Neutrophil (primary cell): ENCODE data around the gene SGK1.

Experiments
- H3K27ac ChIP-seq: fragments of 200-600 bp; sonication (generic); 2 replicates; pipeline ENCODE4 v1.5.1; 2016; ENCODE audit warnings: mild to moderate bottlenecking, moderate library complexity
- H3K27me3 ChIP-seq: fragments of 200-600 bp; sonication (generic); 2 replicates; pipeline ENCODE4 v1.6.0; 2016; ENCODE audit warnings: mild to moderate bottlenecking
- H3K36me3 ChIP-seq: fragments of 200-600 bp; sonication (generic); 2 replicates; pipeline ENCODE4 v1.5.1; 2017
- H3K4me1 ChIP-seq, 2 experiments: fragments of 200-600 bp in 1 of 2; sonication (generic) in 1 of 2; 1 replicate in 1 of 2; 2 replicates in 1 of 2; pipeline versions ENCODE4 v1.5.1 to v1.6.1; 2013 to 2016; ENCODE audit warnings: low read depth in 1 of 2, low read length in 1 of 2, mild to moderate bottlenecking in 1 of 2, moderate library complexity in 1 of 2; ENCODE audit not compliant: control insufficient read depth in 1 of 2, insufficient read depth in 1 of 2
- H3K4me3 ChIP-seq, 2 experiments: fragments of 200-600 bp in 1 of 2; sonication (generic) in 1 of 2; 1 replicate in 1 of 2; 2 replicates in 1 of 2; pipeline ENCODE4 v1.5.1; 2013 to 2016; ENCODE audit warnings: low read depth in 1 of 2, low read length in 1 of 2, mild to moderate bottlenecking in 1 of 2, moderate library complexity in 1 of 2
- H3K9me3 ChIP-seq: fragments of 200-600 bp; sonication (generic); 2 replicates; pipeline ENCODE4 v1.5.1; 2016
- TF ChIP-seq, protein P1 (sequence below): fragments of 200-600 bp; sonication (generic); IDR thresholded peaks from 2 replicates; pipeline ENCODE4 v1.5.1; 2016; ENCODE audit warnings: antibody characterized with exemption

SGK1 gene

DNA sequence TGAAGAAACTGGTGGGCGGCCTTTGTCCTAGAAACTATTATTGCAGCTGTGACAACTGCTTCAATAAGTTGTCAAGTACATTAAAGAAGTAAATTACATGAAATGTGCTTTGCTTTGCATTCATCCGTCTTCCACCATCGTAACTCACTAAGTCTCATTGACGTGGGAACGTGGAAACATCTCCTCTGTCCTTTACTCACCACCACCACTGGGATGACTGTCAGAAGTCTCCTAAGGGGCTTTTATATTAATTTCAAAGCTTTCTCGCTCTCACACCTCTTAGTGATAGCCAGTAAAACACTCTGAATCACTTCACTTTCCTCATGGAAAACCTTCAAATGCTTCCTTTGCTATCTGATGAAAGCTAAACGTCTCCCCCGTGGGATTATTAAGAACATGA is 153.6 kb downstream of the SGK1 start:
- peaks cover 19% of the 10 kb centered on the region for H3K36me3 ChIP-seq
- H3K4me3 ChIP-seq = no peak overlapping the region
- H3K9me3 ChIP-seq = peaks cover 5% of the 10 kb centered on the region
- peaks cover 13% of the 10 kb centered on the region for H3K27me3 ChIP-seq
- no peak overlapping the region for H3K27ac ChIP-seq
- TF ChIP-seq, protein P1, sequence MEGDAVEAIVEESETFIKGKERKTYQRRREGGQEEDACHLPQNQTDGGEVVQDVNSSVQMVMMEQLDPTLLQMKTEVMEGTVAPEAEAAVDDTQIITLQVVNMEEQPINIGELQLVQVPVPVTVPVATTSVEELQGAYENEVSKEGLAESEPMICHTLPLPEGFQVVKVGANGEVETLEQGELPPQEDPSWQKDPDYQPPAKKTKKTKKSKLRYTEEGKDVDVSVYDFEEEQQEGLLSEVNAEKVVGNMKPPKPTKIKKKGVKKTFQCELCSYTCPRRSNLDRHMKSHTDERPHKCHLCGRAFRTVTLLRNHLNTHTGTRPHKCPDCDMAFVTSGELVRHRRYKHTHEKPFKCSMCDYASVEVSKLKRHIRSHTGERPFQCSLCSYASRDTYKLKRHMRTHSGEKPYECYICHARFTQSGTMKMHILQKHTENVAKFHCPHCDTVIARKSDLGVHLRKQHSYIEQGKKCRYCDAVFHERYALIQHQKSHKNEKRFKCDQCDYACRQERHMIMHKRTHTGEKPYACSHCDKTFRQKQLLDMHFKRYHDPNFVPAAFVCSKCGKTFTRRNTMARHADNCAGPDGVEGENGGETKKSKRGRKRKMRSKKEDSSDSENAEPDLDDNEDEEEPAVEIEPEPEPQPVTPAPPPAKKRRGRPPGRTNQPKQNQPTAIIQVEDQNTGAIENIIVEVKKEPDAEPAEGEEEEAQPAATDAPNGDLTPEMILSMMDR = no peak
- H3K4me1 ChIP-seq = no peaks in the 10 kb centered on the region

DNA sequence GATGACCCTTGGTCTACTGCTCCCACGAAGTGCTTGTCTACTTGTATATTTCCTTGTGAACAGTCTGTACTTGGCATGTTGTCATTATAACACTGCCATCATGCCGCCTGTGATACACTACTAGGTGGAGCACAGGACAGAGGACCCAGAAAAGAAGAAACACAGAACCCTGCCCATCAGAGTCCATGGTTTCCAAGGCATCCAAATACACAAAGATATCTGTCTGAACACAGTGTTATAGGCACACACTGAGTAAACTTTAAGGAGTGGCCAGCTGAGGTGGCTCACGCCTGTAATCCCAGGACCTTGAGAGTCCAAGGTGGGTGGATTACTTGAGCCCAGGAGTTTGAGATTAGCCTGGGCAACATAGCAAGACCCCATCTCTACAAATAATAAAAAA is 155.0 kb downstream of the SGK1 start:
- Histone ChIP-seq H3K4me3 (no peak overlapping the region), H3K27ac (no peak overlapping the region), H3K36me3 (peaks cover 5% of the 10 kb centered on the region), H3K27me3 (peaks cover 13% of the 10 kb centered on the region), H3K9me3 (no peaks in the 10 kb centered on the region), H3K4me1 (no peaks in the 10 kb centered on the region)
- TF ChIP-seq, protein P1 = no peak

DNA sequence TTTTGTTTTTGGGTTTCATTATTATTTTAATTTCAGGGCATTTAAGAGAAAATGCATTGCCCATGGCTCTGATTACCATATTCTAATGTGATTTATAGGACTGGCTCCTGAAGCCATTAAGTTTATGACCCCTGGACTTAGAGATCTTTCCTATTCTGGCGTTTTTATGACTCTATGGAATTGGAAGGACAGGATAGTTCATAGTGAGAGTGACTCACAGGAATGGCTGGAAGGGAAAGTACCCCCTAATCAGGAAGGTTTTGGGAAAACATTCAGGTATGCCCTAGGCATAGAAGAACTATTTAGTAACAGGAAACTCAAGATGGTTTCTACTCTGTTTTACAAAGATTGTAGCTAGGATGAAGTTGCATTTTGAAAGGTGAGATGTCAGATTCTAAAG is 156.9 kb downstream of the SGK1 start:
- Histone ChIP-seq H3K4me3 (no peak overlapping the region), H3K36me3 (no peaks in the 10 kb centered on the region), H3K4me1 (no peaks in the 10 kb centered on the region), H3K27ac (no peak overlapping the region), H3K9me3 (no peaks in the 10 kb centered on the region), H3K27me3 (peaks cover 13% of the 10 kb centered on the region)
- TF ChIP-seq, protein P1 = no peak

DNA sequence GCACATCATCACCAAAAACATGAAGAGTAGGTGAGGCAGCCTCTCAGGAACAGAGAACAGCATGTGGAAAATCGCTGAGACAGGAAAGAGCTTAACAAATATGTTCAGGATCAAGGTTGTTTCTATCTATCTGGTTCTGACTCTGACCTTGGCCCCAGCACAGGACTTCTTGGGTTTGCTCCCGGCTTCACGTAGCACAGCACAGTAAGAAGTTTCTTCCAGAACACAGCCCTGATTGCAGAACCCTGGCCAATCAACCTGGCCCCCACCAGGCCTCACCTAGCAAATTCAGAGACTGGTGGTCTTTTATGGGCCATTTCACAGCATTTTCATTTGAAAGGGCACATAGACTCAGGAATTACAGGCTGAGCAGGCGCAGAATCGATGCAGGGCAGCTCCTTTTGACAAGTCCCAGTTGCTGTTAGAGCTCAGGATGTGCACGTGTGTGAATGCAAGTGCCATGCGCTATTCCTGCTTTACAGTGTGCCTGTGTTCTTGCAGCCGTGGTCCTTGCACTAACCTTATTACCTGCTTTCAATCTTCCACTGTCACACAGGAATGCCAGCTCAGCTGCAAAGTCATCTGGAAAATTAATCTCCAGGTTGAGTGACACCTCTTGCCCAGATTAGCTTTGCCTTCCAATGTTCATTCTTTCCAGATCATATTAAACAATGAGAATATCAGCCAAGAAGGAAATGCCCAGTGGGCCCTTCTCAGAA is 165.0 kb downstream of the SGK1 start:
- TF ChIP-seq, protein P1 = no peak
- no peak overlapping the region for H3K4me3 ChIP-seq
- H3K27me3 ChIP-seq = no peaks in the 10 kb centered on the region
- no peak overlapping the region for H3K27ac ChIP-seq
- H3K4me1 ChIP-seq = no peaks in the 10 kb centered on the region
- no peaks in the 10 kb centered on the region for H3K36me3 ChIP-seq
- H3K9me3 ChIP-seq = no peaks in the 10 kb centered on the region

DNA sequence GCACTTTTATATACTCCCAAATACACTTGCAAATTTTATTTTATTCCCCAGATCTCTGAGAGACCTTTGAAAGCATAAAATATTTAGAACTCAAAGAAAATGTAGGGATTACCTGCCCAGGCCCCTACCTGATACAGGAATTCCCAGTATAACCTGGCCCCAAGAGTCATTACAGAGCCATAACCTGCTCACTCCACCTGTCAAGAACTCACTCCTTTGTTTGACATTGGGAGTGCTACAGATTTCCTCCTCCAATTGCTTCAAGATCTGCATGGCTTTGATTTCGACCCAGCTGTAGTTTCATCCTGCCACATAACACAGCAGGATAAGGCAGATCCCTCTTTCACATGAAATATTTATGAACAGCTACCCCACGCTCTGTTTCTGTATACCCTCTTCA is 169.3 kb downstream of the SGK1 start:
- Histone ChIP-seq H3K4me1 (no peaks in the 10 kb centered on the region), H3K4me3 (no peak overlapping the region), H3K36me3 (no peaks in the 10 kb centered on the region), H3K27me3 (no peaks in the 10 kb centered on the region), H3K27ac (no peak overlapping the region), H3K9me3 (no peaks in the 10 kb centered on the region)
- TF ChIP-seq, protein P1 = no peak
